HG03378 (cell line): ENCODE measurements around the gene TSC22D1.

ENCODE experiments used
- ATAC-seq: cut with Tn5 transposase; IDR thresholded peaks from one replicate; pipeline ENCODE4 v1.9.1; 2021; ENCODE audit warnings: mild to moderate bottlenecking, moderate library complexity; ENCODE audit not compliant: unreplicated experiment

The TSC22D1 gene

DNA sequence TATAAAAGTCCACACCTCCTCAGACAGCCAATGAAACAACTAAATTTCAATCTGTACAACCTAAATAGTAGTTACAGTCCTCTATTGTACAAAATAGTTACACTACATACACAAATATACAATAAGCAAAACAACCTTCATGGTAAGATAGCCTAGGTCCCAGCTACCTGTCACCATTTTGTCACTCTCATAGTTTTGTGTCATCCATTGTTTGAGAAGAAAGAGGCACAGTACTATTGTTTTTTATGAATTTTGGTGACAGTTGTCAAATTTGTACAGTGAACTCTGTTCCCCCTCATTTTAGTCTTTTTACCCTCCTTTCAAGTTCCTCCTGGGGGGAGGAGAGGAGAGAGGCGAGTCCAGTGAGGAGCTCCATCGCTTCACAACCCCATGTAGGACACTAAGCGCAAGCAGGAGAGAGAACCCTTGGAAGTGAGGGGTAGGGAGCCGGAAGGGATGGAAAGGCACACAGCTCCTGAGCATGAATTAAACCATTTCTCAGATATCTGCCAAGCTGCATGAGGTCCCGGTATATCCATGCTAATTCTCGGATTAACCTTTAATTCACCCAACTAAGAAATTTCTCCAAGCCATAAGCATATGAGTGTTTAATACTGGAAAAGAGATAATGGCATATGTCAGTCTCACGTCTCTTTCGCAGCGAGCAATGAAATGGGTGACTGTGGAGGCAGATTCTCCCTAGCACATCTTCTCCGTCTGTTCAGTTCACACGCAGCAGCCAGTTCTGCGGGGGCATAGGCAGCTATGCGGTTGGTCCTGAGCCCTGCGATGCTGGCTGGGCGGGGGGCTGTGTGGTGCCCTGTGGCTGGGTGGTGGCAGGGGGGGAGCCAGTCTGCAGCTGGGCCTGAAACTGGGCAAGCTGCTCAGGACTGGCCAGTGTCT, 142.0 kb downstream of the TSC22D1 start:
- ATAC-seq, result no peak

DNA sequence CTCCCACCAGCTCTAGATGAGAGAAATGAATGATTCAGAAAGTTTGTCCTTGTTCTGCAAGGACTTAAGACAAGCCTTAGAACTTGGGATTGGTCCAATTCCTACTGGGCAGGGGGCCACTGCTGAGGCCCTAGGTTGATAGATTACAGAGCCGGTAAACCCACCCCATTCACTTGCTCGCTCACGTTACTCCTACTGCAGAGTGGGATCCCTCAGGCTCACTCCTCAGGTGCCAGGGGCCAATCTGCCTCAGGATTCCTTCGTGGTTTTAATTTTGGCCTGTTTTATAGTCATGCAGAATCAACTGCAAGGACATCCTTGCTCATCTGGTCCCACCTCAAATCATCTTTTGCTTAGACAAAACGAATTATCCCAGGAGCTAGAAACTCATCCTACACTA, 143.5 kb downstream of the TSC22D1 start:
- no peak for ATAC-seq

DNA sequence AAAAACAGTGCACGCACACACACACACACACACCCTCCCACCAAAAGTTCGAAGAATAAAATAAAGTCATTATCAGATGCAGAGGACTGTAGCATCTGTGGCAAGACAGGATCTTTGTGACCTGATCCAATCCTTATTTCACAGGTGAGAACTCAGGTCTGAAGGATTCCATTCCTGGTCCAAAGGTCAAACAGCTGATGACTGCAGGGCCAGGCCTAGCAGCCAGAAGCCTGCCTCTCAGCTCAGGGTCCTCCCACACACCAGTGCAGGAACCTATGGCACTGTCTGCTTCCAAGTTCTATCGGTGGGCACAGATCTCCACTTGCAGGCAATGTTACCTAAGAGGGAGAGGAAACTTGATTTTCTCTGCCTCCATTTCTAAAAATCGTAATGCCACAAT, 145.0 kb downstream of the TSC22D1 start:
- ATAC-seq, result no peak

DNA sequence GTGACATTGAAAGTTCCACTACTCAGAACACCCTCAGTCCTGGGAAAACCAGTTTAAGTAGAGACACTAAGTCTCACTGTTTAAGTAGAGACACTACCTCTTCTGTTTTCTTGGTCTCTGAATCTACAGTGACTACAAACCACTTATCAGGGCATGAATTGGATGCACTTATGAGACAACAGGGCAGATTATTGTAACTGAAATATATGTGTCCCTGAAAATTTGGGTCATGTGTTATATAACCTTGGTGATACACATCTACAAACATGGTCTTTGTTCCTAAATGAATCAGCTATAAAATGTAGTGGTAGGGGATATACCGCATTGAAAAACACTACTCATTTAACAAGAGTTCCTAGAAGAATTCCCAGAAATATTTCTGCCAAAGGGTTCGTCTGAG, 146.8 kb downstream of the TSC22D1 start:
- no peak for ATAC-seq

DNA sequence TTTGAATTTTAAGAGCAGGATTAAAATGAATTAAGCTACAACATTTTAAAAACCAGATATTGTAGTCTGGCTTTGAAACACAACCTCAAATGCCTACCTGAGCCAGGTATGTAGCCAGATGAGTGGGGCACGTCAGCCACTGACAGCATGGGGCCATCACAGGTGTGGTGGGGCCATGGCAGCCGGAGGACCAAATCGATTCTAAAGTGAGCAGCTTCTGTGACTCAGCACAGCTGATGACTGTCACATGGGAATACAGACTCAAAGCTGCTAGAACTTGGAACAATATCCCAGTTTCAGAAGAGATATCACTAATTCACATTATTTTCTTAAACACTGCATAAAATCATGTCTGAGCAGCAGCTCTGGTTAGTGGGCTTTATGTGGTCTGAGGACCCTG, 149.7 kb downstream of the TSC22D1 start:
- ATAC-seq, result no peak

DNA sequence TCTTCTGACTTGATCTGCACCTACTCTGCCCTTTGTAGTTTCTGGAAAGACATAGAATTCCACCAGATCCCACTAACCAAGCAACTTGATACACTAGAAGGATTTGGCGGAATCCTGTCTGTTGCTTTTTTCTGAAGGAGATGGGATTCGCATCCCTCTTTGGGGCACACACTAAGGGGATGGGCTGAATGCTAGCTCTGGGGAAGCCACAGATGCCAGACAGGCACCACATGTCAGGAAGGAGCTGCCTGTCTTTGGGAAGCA, 150.4 kb downstream of the TSC22D1 start:
- no peak for ATAC-seq

DNA sequence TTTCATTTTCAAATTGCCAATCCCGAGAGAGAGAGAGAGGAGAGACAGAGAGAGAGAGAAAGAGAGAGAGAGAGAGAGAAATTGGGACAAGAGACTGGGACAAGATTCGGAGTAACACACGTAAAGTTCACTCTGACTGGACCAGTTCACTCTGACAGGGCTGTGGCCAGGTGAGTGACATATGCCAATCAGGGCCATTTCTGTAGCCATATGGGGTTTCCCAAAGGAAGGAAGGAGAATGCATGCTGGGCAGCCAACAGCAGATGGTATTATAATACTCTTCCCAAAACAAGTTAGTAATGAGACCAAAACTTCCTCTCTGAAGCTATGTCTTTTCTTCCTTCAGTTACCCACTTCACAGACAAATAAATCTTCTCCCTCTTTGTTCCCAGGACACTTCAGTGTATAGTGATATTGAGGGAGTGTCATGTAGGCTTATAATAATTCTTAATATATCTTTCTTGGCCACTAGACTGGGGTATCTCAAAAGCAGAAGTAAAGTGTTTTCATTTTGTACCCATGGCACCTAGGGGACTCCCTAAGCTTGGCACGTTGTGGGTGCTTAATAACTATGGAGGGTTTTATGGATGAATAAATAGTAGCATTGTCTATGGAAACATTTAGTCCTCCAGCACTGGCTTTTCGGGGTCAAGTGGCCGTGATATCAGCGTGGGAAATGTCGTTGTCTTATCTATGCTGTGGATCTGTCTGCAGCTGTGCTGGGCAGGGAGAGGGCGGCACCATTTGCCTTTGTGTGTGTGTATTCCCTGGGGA, 150.9 kb downstream of the TSC22D1 start:
- no peak for ATAC-seq

DNA sequence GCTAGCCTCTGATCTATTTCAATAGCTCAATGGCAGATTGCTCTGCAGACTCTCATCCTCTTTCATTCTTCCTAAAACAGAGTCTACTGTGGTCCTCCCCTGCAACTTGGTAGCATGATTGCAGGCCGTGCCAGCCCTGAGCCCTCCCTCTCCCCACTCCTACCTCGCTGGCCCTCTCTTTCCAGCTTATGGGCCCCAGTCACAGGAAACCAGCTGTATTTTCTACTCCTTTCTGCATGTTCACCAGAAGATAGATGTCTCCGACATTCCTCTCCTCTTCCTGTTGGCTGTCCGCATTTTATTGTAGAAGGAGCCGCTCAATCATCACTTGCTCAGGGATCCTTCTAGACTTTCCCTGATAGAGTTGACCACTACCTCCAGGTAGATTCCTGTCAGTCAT, 152.3 kb downstream of the TSC22D1 start:
- ATAC-seq, result no peak

DNA sequence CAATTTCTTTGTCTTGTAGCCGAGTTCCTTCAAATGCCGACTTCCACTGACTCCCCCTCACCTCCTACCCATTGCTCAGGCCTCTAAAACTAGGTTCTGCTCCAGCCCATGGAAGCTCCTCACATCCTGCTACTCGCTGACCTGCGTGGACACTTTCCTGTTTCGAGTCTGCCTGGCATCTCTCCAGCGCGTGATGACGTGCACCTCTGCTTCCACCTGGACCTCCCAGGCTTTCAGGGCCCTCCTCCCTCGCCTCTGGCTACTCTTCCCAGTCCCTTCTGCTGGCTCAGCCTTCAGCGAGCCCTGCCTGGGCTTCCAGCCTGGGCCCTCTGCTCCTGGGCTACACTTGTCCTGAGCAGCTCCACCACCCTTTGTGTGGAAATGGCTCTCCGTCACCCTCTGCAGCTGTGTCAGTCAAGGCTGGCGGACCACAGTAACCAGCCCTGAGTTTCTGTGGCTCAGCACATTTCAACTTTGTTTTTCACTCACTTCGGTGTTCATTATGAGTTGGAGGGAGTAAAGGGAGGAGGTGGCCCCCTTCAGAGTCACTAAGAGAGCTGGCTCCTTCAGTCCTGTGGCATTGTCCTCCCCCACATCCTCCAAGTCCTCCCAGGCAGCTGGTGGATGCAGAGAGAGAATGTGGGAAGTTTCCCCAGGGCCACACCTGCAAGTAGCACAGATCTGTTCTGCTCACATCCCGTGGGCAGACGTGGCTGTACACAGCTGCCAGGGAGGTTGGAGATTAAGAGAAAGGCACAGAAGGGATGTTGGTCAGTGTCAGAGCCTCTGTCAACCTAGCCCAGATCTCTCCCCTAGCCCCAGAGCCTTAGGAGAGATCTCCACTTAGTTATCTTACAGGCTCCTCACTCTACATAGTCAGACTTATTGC, 153.1 kb downstream of the TSC22D1 start:
- no peak for ATAC-seq

DNA sequence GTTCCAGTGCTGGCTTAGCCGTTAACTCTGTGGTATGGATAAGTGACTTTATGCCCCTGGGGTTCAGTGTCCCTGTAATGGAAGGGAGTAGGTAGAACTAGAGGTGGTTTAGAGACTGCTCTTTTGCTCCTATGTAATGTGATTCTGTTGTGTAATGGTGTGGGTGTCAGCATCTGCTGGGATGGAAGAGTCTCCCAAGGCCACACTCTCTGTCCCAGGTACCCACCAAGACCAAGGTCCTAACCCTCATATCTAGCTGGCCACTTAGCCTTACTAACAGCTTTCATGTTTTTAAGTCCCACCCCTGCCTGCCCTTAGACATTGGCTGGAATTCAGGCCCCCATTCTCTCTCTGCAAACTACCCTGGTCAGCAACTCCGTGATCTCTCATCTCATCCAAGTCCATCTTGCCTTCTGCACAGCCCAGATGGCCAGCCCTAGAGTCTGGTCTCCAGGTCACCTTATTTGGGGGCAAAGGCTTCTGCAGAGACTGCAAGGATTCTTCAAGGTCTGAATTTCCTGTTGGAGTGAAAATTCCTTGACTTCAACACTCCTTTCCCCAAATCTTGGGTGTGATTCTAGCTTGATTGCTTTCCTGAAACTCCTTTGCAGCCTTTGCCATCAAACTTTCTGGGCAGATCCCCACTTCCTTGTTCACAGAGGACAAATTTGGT, 154.1 kb downstream of the TSC22D1 start:
- no peak for ATAC-seq

DNA sequence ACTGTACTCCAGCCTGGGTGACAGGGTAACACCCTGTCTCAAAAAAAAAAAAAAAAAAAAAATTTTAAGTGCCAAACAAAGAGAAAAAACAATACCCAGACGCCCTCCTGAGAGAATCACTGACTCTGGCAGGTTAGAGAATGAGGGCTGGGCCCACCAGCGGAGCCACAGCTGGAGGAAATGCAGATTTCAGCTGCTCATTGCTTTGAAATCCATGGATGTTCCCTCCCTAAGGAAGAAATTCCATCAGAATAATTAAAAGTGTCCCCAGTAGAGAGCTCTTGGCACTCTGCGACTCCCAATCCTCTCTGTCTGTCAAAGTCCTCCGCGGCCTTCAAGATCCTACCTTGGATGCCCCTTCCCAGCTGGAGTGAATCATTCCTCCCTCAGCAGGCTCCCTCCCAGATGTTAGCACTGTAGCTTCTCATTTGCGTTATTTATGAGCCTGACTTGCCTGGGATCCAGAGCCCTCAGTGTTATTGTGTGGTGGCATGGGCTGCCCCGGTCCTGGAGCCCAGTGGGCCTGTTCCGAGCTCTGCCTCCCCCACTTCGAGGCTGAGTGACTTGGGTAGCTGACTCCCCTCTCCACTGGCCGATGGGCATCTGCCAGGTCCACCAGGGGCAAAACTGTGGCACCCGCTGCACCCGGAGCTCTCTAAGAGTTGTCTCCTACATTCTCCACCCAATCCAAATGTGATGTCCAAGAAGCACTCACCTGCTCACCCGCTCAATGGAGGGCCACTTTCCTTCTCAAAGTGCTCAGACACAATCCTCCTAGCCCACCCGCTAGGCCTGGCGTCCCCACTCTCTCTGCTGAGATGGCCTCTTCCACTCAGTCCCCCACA, 155.5 kb downstream of the TSC22D1 start:
- ATAC-seq, result no peak

DNA sequence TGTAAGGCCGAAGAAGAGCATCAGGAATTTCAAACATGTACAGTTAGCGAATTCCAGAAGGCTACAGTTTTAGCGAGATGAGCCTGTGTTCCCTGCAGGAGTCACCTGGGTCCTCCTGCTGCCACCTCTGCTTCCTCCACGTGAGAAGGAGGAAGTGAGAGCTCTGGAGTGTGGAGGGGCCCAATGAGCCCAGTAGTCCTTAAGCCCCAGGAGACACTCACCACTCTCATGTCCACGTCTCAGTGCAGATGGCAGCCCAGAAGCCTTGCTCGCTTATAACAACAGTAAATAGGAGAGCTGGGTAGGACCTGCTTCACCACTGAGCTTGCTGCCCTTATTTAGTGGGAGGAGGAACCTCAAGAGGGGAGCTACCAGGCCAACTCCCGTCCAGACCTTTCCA, 158.3 kb downstream of the TSC22D1 start:
- no peak for ATAC-seq

DNA sequence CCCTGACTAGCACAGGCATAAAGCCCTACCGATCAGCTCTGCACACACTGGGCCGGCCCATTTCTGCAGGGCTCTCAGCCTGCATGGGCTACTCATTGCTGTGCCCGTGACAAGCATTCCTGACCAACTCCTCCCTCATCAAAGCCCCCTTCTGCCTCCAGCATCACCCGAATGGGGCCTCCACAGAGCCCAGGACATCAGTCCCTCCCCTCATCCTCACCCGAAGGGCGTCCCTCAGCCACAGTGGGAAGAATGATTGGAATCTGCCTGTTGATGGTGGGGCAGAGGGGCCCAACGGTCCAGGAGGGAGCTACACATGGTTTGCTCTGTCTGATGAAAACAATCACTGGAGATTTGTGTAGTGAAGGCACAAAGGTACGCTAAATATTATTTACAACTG, 158.7 kb downstream of the TSC22D1 start:
- no peak for ATAC-seq

DNA sequence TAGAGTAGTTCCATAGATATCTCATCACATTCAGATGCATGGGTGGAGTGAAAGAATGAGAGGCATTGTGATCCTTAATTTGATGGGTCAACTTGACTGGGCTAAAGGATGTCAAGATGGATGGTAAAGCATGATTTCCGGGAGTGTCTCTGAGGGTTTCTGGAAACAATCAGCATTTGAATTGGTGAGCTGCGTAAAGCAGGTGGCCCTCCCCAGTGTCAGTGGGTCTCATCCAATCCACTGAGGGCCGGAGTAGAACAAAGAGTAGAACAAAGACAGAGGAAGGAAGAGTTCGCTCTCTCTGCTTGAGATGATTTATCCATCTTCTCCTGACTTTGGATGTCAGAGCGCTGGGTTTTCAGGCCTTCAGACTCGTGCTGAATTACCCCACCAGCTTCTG, 159.4 kb downstream of the TSC22D1 start:
- no peak for ATAC-seq

DNA sequence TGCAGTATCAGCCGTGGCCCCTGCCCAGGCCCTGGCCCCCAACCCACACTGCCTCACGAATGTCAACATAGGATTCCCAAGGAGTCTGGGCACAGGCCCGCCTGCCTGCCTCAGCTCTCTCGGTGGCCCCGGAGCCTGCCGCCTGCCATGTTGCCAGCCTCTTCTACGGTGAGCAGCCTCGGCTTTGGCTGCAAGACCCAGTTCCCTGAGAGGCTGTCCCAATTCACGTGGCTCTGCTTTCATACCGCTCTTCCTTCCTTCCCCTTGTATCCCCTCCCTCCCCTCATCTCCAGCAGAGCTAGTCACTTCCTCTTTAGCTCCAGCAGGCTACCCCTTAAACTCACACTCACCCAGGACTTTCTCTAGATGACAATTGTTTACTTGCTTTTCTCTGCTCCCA, 159.8 kb downstream of the TSC22D1 start:
- no peak for ATAC-seq

DNA sequence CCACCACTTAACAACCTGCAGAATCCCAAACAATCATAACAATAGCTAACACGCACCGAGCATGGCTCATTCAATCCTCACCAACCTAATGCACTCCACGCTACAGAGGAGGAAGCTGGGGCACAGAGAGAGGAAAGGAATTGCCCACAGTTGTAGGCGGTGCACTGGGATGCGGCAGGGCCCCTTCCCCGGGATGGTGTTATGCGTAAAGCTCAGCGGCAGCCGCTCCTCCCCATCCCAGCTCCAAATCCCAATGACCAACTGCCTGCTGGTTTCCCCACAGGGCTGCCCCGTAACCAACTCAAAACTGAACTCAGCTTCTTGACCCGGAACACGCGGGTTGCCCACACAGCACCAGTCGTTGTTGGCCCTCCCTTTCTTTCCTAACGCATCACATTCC, 160.3 kb downstream of the TSC22D1 start:
- no peak for ATAC-seq

DNA sequence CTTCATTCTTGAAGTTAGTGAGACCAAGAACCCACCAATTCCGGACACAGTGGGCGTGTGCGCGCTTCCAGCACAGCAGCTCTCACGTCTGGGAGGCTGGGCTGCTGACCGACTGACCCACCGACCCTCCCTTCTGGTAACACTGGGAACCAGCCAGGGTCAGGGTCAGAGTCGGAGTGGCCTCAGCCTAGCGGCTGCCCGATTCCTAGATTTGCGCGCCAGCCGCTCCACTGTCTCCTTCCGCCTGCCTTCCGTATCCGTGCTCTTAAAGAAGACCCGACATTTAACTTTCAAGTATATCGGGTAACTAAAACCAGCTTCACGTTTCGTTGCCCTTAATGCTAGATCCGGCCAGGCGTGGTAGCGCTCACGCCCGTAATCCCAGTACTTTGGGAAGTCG, 161.4 kb downstream of the TSC22D1 start:
- no peak for ATAC-seq

DNA sequence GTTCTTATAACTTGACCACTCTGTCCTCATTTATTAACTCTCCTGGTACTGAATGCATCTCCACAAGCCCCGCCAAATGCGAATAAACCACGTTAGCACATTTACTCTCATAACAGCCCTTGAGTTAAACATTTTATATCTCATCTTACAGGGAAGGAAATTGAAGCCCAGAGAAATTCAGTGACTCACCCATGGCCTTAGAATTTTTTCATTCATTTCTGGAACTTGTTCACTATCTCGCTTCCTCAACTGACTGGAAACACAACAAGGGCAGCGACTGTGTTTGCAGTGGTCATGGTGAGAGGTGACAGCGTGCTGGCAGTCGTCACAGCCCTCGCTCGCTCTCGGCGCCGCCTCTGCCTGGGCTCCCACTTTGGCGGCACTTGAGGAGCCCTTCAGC, 163.0 kb downstream of the TSC22D1 start:
- ATAC-seq, result no peak

DNA sequence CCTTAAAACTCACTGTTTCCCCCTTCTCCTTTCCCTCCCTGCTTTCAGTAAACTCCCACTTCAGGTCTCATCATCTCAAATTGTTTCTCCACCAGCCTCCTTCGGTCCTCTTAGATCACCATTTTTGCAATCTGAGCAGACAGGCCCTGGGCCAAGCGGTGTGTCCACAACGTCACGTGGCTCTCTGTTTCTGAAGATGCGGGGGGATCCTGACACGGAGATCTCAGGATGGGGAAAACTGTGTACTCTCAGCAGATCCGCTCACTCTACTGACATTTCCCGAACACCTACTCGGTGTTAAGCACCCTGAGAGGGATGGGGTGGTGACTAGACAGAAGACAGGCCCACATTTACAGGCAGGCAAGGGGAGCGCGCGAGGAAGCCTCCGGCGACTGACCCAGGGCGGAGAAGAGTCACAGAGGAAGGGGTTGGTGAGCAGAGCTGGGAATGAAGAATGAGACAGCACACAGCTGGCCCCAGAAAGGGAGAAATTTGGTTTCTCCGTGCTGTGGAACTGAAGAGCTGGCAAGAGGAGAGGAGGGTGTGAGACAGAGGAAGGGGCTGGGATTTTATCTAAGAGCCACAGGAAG, 163.7 kb downstream of the TSC22D1 start:
- ATAC-seq, result no peak

DNA sequence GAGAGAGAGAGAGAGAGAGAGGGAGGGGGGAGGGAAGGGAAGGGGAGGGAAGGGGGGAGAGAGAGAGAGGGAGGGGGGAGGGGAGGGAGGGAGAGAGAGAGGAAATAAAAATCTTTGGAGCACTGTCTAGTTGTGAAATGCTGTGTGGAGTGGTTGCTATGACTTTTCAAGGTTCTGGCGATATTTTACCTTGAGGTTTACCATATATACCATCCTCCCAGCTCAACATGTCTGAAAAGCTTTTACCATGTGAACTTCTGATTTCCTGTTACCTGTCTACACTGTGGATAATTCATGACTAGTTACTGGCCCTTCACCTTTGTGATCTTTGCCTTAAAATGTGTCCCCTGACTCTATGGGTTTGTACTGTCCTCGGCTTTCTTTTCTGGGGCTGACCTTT, 164.3 kb downstream of the TSC22D1 start:
- no peak for ATAC-seq
